ENCODE measurements around the gene MREG.

MREG gene, protein sequence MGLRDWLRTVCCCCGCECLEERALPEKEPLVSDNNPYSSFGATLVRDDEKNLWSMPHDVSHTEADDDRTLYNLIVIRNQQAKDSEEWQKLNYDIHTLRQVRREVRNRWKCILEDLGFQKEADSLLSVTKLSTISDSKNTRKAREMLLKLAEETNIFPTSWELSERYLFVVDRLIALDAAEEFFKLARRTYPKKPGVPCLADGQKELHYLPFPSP

GRCh38 chr2:216013080-216013909 is at the start of gene MREG:
Gene MREG, minus strand, starts transcription at chr2:216013551. Its CDS starts 224 bp downstream, at chr2:216013327.
- peak within 1 kb of the TSS; percentile 96 for H3K27ac ChIP-seq (ENCODE audit: low read depth, low read length)
- H3K27me3 ChIP-seq (ENCODE audit: control insufficient read depth in 5 of 5, insufficient read depth in 4 of 5, low read length in 5 of 5) = no peaks in the 10 kb centered on the region
- H3K4me3 ChIP-seq (ENCODE audit: low read depth in 1 of 5, low read length in 5 of 5) = peak within 1 kb of the TSS; percentile 44 to 75 (median 64)
- peaks cover 0 to 9% (median 3%) of the 10 kb centered on the region in 5 donors for H3K36me3 ChIP-seq (ENCODE audit: control insufficient read depth in 5 of 5, insufficient read depth in 5 of 5, low read length in 5 of 5)
- peaks cover 0 to 22% (median 21%) of the 10 kb centered on the region in 5 donors for H3K4me1 ChIP-seq (ENCODE audit: control insufficient read depth in 5 of 5, insufficient read depth in 5 of 5, low read length in 5 of 5)
- H3K9me3 ChIP-seq (ENCODE audit: control insufficient read depth in 5 of 5, low read length in 5 of 5) = no peaks in the 10 kb centered on the region
- H3K9ac ChIP-seq (ENCODE audit: low read length in 5 of 5) = peak within 1 kb of the TSS; percentile 48 to 86 (median 76)

DNA sequence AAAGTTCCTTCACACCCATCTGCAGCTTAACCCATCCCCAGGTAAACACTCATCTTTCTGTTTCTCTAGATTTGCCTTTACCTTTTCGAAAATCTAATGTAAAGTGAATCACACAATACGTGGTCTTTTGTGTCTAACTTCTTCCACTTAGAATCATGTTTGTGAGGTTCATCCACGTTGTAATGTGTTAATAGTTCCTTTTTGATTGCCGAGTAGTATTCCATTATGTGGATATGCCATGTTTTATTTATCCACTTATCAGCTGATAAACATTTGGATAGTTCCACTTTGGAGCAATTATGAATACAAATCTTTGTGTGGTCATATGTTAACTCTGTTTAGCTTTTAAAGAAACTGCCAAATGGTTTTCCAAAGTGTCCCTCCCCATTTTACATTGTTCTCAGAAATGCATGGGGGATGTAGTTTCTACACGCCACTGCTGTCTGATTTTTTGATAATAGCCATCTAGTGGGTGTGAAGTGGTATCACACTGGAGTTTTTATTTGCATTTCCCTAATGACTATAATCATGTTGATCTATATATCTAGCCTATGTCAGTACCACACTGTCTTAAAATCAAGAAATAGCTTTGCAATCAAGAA is 46.0 kb upstream of the MREG start:
- no peak overlapping the region for H3K9ac ChIP-seq (ENCODE audit: low read length in 5 of 5)
- no peaks in the 10 kb centered on the region for H3K27me3 ChIP-seq (ENCODE audit: control insufficient read depth in 5 of 5, insufficient read depth in 4 of 5, low read length in 5 of 5)
- no peaks in the 10 kb centered on the region for H3K9me3 ChIP-seq (ENCODE audit: control insufficient read depth in 5 of 5, low read length in 5 of 5)
- no peak overlapping the region for H3K4me3 ChIP-seq (ENCODE audit: low read depth in 1 of 5, low read length in 5 of 5)
- H3K27ac ChIP-seq (ENCODE audit: low read depth, low read length) = no peak overlapping the region
- peaks cover 10 to 56% (median 36%) of the 10 kb centered on the region in 5 donors for H3K36me3 ChIP-seq (ENCODE audit: control insufficient read depth in 5 of 5, insufficient read depth in 5 of 5, low read length in 5 of 5)
- peaks cover 0 to 15% (median 4%) of the 10 kb centered on the region in 5 donors for H3K4me1 ChIP-seq (ENCODE audit: control insufficient read depth in 5 of 5, insufficient read depth in 5 of 5, low read length in 5 of 5)

DNA sequence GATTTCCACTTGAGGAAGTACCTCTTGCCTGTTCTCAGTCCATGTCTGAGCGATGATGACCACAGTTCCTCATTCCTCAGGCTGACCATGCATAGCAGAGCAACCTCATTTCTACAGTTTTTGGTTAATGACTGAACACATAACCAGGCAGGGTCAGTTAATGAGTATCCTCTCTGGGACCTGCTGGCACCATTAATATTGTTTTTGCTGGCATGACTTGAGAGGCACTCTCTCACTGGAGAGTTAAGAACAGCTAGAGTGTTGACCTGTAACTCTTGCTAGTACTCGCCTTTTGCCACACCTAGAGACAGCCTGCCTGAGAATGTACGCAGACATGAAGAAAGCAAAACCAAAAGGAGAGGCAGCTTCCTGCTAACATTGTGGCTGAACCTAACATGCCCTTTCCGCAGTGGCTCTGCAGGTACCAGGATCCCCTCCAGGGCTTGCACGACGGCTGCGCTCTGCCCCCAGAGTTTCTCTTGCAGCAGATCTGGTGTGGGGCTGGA is 44.4 kb upstream of the MREG start:
- H3K9me3 ChIP-seq (ENCODE audit: control insufficient read depth in 5 of 5, low read length in 5 of 5) = no peaks in the 10 kb centered on the region
- H3K4me3 ChIP-seq (ENCODE audit: low read depth in 1 of 5, low read length in 5 of 5) = peak overlapping the region in 2 of 5 donors; percentile 7 to 8
- H3K36me3 ChIP-seq (ENCODE audit: control insufficient read depth in 5 of 5, insufficient read depth in 5 of 5, low read length in 5 of 5) = peaks cover 7 to 43% (median 35%) of the 10 kb centered on the region in 5 donors
- no peaks in the 10 kb centered on the region for H3K27me3 ChIP-seq (ENCODE audit: control insufficient read depth in 5 of 5, insufficient read depth in 4 of 5, low read length in 5 of 5)
- peak overlapping the region; percentile 18 for H3K27ac ChIP-seq (ENCODE audit: low read depth, low read length)
- peaks cover 0 to 11% (median 0%) of the 10 kb centered on the region in 5 donors for H3K4me1 ChIP-seq (ENCODE audit: control insufficient read depth in 5 of 5, insufficient read depth in 5 of 5, low read length in 5 of 5)
- peak overlapping the region in 1 of 5 donors; percentile 17 for H3K9ac ChIP-seq (ENCODE audit: low read length in 5 of 5)

DNA sequence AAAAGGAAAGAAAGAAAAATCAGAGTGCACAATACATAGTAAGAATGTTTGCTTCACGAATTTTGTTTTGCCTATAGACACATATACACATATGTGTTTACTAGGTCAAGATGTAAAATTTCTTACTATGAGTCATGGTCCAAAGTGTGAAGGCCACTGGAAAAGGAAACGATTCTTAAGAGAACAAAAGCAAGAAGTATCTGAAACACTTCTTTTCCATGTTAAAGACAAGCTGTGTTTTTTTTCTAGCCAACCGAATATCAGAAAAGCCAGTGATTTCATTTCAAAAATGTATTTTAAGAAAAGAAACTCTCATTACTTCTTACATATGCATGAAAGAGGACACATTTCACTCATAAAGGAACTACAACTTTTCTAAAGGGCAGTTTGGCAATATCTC is 43.4 kb upstream of the MREG start:
- H3K4me3 ChIP-seq (ENCODE audit: low read depth in 1 of 5, low read length in 5 of 5) = no peak overlapping the region
- no peaks in the 10 kb centered on the region for H3K27me3 ChIP-seq (ENCODE audit: control insufficient read depth in 5 of 5, insufficient read depth in 4 of 5, low read length in 5 of 5)
- H3K9me3 ChIP-seq (ENCODE audit: control insufficient read depth in 5 of 5, low read length in 5 of 5) = no peaks in the 10 kb centered on the region
- H3K9ac ChIP-seq (ENCODE audit: low read length in 5 of 5) = no peak overlapping the region
- H3K36me3 ChIP-seq (ENCODE audit: control insufficient read depth in 5 of 5, insufficient read depth in 5 of 5, low read length in 5 of 5) = peaks cover 5 to 42% (median 27%) of the 10 kb centered on the region in 5 donors
- peaks cover 0 to 11% (median 0%) of the 10 kb centered on the region in 5 donors for H3K4me1 ChIP-seq (ENCODE audit: control insufficient read depth in 5 of 5, insufficient read depth in 5 of 5, low read length in 5 of 5)
- peak overlapping the region; percentile 27 for H3K27ac ChIP-seq (ENCODE audit: low read depth, low read length)

DNA sequence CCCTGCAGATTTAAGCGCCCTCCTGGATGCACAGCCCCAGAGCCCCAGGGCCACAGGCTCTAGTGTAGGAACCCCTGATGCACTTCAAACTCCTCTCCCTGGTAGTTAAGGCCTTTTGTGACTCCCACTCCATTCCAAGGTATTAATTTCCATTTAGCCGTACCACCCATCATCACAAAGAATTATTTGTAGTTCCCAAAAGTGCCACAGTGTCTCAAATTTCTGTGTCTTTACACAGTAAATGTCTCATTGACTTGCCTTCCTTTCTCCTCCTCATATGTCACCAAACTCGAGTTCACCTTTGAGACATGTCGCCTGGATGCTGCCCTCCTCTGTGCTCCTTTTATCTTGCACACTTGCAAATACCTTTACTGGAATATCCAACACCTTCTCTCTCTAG is 42.3 kb upstream of the MREG start:
- no peaks in the 10 kb centered on the region for H3K9me3 ChIP-seq (ENCODE audit: control insufficient read depth in 5 of 5, low read length in 5 of 5)

DNA sequence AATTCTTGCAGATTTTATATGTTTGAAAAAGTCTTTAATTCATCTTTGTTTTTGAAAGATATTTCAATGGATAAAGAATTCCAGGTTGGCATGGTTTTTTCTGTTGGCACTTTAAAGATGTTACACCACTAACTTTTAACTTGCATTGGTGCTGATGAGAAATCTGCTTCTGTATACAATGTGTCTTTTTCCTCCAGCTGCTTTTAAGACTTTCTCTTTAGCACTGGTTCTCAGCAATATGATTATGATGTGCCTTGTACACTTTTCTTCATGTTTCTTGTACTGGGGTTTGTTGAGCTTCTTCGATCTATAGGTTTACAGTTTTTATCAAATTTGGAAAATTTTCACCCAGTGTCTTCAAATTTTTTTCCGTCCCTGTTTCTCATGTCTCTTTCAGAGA is 39.1 kb upstream of the MREG start:
- H3K36me3 ChIP-seq (ENCODE audit: control insufficient read depth in 5 of 5, insufficient read depth in 5 of 5, low read length in 5 of 5) = peaks cover 7 to 36% (median 16%) of the 10 kb centered on the region in 5 donors
- H3K9me3 ChIP-seq (ENCODE audit: control insufficient read depth in 5 of 5, low read length in 5 of 5) = no peaks in the 10 kb centered on the region
- H3K4me3 ChIP-seq (ENCODE audit: low read depth in 1 of 5, low read length in 5 of 5) = no peak overlapping the region

More for the DNA sequence above, 42.3 kb upstream of the MREG start:
- Histone ChIP-seq H3K27ac (ENCODE audit: low read depth, low read length) (no peak overlapping the region), H3K9ac (ENCODE audit: low read length in 5 of 5) (no peak overlapping the region), H3K27me3 (ENCODE audit: control insufficient read depth in 5 of 5, insufficient read depth in 4 of 5, low read length in 5 of 5) (no peaks in the 10 kb centered on the region), H3K36me3 (ENCODE audit: control insufficient read depth in 5 of 5, insufficient read depth in 5 of 5, low read length in 5 of 5) (peaks cover 5 to 45% (median 27%) of the 10 kb centered on the region in 5 donors), H3K4me3 (ENCODE audit: low read depth in 1 of 5, low read length in 5 of 5) (no peak overlapping the region), H3K4me1 (ENCODE audit: control insufficient read depth in 5 of 5, insufficient read depth in 5 of 5, low read length in 5 of 5) (peaks cover 0 to 11% (median 0%) of the 10 kb centered on the region in 5 donors)

DNA sequence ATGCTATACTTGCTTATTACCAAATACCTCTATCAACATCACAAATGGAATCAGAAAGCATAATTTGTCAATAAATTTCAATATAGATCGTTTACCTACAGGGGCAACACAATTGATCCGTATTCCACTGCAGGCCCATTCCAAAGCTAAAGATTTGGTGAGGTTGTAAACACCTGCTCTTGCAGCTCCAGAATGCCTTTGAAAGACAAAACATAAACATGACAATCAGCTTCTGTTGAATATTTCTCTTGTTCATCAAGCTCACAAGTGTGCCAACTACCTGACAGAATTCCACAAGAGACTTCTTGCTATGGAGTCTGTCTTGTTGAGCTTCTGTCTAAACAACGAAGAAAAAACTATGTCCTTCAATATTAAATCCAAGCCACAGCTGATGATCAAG is 38.0 kb upstream of the MREG start:
- peaks cover 12 to 40% (median 14%) of the 10 kb centered on the region in 5 donors for H3K36me3 ChIP-seq (ENCODE audit: control insufficient read depth in 5 of 5, insufficient read depth in 5 of 5, low read length in 5 of 5)
- no peak overlapping the region for H3K27ac ChIP-seq (ENCODE audit: low read depth, low read length)
- H3K9ac ChIP-seq (ENCODE audit: low read length in 5 of 5) = no peak overlapping the region

More for the DNA sequence above, 39.1 kb upstream of the MREG start:
- no peaks in the 10 kb centered on the region for H3K27me3 ChIP-seq (ENCODE audit: control insufficient read depth in 5 of 5, insufficient read depth in 4 of 5, low read length in 5 of 5)
- H3K27ac ChIP-seq (ENCODE audit: low read depth, low read length) = no peak overlapping the region
- H3K9ac ChIP-seq (ENCODE audit: low read length in 5 of 5) = no peak overlapping the region
- H3K4me1 ChIP-seq (ENCODE audit: control insufficient read depth in 5 of 5, insufficient read depth in 5 of 5, low read length in 5 of 5) = peaks cover 0 to under 1% (median 0%) of the 10 kb centered on the region in 5 donors

GRCh38 chr2:216049452-216049851 is 36.1 kb upstream of the MREG start:
- H3K4me3 ChIP-seq (ENCODE audit: low read depth in 1 of 5, low read length in 5 of 5) = no peak overlapping the region
- peak overlapping the region in 1 of 5 donors; percentile 13 for H3K9ac ChIP-seq (ENCODE audit: low read length in 5 of 5)
- H3K27ac ChIP-seq (ENCODE audit: low read depth, low read length) = peak overlapping the region; percentile 3
- no peaks in the 10 kb centered on the region for H3K27me3 ChIP-seq (ENCODE audit: control insufficient read depth in 5 of 5, insufficient read depth in 4 of 5, low read length in 5 of 5)
- H3K4me1 ChIP-seq (ENCODE audit: control insufficient read depth in 5 of 5, insufficient read depth in 5 of 5, low read length in 5 of 5) = no peaks in the 10 kb centered on the region
- H3K36me3 ChIP-seq (ENCODE audit: control insufficient read depth in 5 of 5, insufficient read depth in 5 of 5, low read length in 5 of 5) = peaks cover 19 to 46% (median 22%) of the 10 kb centered on the region in 5 donors
- no peaks in the 10 kb centered on the region for H3K9me3 ChIP-seq (ENCODE audit: control insufficient read depth in 5 of 5, low read length in 5 of 5)

More for the DNA sequence above, 38.0 kb upstream of the MREG start:
- no peaks in the 10 kb centered on the region for H3K9me3 ChIP-seq (ENCODE audit: control insufficient read depth in 5 of 5, low read length in 5 of 5)
- H3K27me3 ChIP-seq (ENCODE audit: control insufficient read depth in 5 of 5, insufficient read depth in 4 of 5, low read length in 5 of 5) = no peaks in the 10 kb centered on the region
- no peaks in the 10 kb centered on the region for H3K4me1 ChIP-seq (ENCODE audit: control insufficient read depth in 5 of 5, insufficient read depth in 5 of 5, low read length in 5 of 5)
- no peak overlapping the region for H3K4me3 ChIP-seq (ENCODE audit: low read depth in 1 of 5, low read length in 5 of 5)

DNA sequence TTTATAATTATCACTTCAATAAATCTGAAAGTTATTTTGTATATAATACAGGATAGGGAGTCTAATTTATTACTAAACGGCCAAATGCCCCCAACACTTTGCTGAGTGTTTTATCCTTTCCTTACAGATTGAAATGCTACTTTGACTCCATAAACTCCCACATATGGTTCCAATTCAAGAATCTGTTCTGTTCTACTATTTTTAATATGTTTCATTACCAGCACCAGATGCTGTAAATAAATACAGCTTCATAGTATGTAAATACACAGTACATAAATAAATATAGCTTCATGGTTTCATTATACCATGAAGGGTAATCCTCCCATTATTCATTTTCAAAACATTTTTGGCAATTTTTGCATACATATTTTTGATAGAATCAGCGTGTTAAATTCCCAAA is 34.0 kb upstream of the MREG start:
- Histone ChIP-seq H3K9ac (ENCODE audit: low read length in 5 of 5) (no peak overlapping the region), H3K4me3 (ENCODE audit: low read depth in 1 of 5, low read length in 5 of 5) (no peak overlapping the region), H3K9me3 (ENCODE audit: control insufficient read depth in 5 of 5, low read length in 5 of 5) (no peaks in the 10 kb centered on the region), H3K27ac (ENCODE audit: low read depth, low read length) (no peak overlapping the region), H3K36me3 (ENCODE audit: control insufficient read depth in 5 of 5, insufficient read depth in 5 of 5, low read length in 5 of 5) (peaks cover 27 to 57% (median 37%) of the 10 kb centered on the region in 5 donors), H3K27me3 (ENCODE audit: control insufficient read depth in 5 of 5, insufficient read depth in 4 of 5, low read length in 5 of 5) (no peaks in the 10 kb centered on the region), H3K4me1 (ENCODE audit: control insufficient read depth in 5 of 5, insufficient read depth in 5 of 5, low read length in 5 of 5) (no peaks in the 10 kb centered on the region)

All from subcutaneous abdominal adipose tissue (tissue), 5 donors.